B cell (primary cell): ENCODE measurements around the gene PITPNM1. TPM values are rescaled to one million over a fixed set of nuclear protein-coding genes. Genes with fewer than 3 reads are reported as not detected.
A peak's percentile ranks its signal among the peaks of the same experiment; 100 is the strongest.

Experiments used
- ATAC-seq: fragments of 200-7000 bp; cut with Tn5 transposase; one replicate; pipeline ENCODE4 v1.10.0; 2021; ENCODE audit warnings: low read depth, mild to moderate bottlenecking, moderate number of reproducible peaks, moderate library complexity
- CTCF ChIA-PET: fragments of 350-600 bp; sonication (Branson Sonifier 250); formaldehyde crosslinking; loops from one replicate; lab custom pipeline; 2021; ENCODE audit warnings: antibody characterized with exemption, inconsistent platforms; lab: Charles Lee
- POLR2A ChIA-PET: fragments of 350-600 bp; sonication (Branson Sonifier 250); formaldehyde crosslinking; loops from one replicate; lab custom pipeline; 2021; ENCODE audit warnings: antibody characterized with exemption; lab: Charles Lee
- DNase-seq: peaks from one replicate; pipeline ENCODE4 v3.0.0; 2013
- H2AFZ ChIP-seq: 2 replicates; pipeline ENCODE4 v1.6.1; 2012; ENCODE audit warnings: mild to moderate bottlenecking, low read depth, low read length; ENCODE audit not compliant: insufficient read depth, poor library complexity, severe bottlenecking
- H3K27ac ChIP-seq, 2 donors: 1 replicate in 1 of 2; 2 replicates in 1 of 2; pipeline ENCODE4 v1.5.1; 2012 to 2013; ENCODE audit warnings: low read length in 2 of 2, mild to moderate bottlenecking in 2 of 2, moderate library complexity in 1 of 2
- H3K27me3 ChIP-seq, 4 experiments: fragments of 200-600 bp in 1 of 4; sonication (generic) in 1 of 4; replicated peaks in 1 of 4; 1 replicate in 2 of 4; 2 replicates in 2 of 4; pipeline versions ENCODE4 v1.6.1 to v1.7.0; 2013 to 2016; ENCODE audit warnings: low read length in 3 of 4, mild to moderate bottlenecking in 2 of 4, mixed read lengths in 1 of 4, moderate library complexity in 1 of 4; ENCODE audit not compliant: insufficient read depth in 4 of 4, control insufficient read depth in 3 of 4; ENCODE audit errors: control extremely low read depth in 1 of 4
- H3K36me3 ChIP-seq, 2 experiments: replicated peaks in 1 of 2; 1 replicate in 1 of 2; 2 replicates in 1 of 2; pipeline versions ENCODE4 v1.6.1 to v1.7.1; 2013; ENCODE audit warnings: low read length in 1 of 2; ENCODE audit not compliant: insufficient read depth in 2 of 2, control insufficient read depth in 1 of 2; ENCODE audit errors: control extremely low read depth in 1 of 2, extremely low read depth in 1 of 2
- H3K4me1 ChIP-seq, 2 donors: fragments of 200-600 bp in 1 of 2; sonication (generic) in 1 of 2; 1 replicate in 1 of 2; 2 replicates in 1 of 2; pipeline versions ENCODE4 v1.5.1 to v1.6.1; 2013 to 2017; ENCODE audit warnings: low read length in 2 of 2; ENCODE audit not compliant: control insufficient read depth in 2 of 2, insufficient read depth in 2 of 2
- H3K4me2 ChIP-seq: replicated peaks from 2 replicates; pipeline ENCODE3; 2012; ENCODE audit warnings: mild to moderate bottlenecking, low read depth, low read length; ENCODE audit not compliant: poor library complexity, severe bottlenecking
- H3K4me3 ChIP-seq, 5 experiments: fragments of 200-600 bp in 1 of 5; sonication (generic) in 1 of 5; 1 replicate in 3 of 5; 2 replicates in 2 of 5; pipeline versions ENCODE4 v1.5.1 to v1.7.0; 2011 to 2016; ENCODE audit warnings: low read length in 4 of 5, mild to moderate bottlenecking in 4 of 5, low read depth in 2 of 5, control low read depth in 1 of 5, moderate library complexity in 1 of 5; ENCODE audit not compliant: insufficient read depth in 1 of 5; ENCODE audit errors: control extremely low read depth in 1 of 5, extremely low read depth in 1 of 5
- H3K79me2 ChIP-seq: fragments of 200-600 bp; sonication (generic); one replicate; pipeline ENCODE4 v1.6.0; 2016; ENCODE audit warnings: low read length; ENCODE audit not compliant: control insufficient read depth, insufficient read depth
- H3K9ac ChIP-seq: fragments of 200-600 bp; sonication (generic); 2 replicates; pipeline ENCODE4 v1.6.1; 2017; ENCODE audit warnings: mild to moderate bottlenecking, low read length, moderate library complexity
- H3K9me3 ChIP-seq, 3 donors: one replicate each; pipeline versions ENCODE4 v1.6.1 to v1.7.1; 2013; ENCODE audit warnings: low read length in 2 of 3; ENCODE audit not compliant: control insufficient read depth in 2 of 3, insufficient read depth in 1 of 3; ENCODE audit errors: control extremely low read depth in 1 of 3
- H4K20me1 ChIP-seq: 2 replicates; pipeline ENCODE4 v1.6.0; 2012; ENCODE audit warnings: mild to moderate bottlenecking, low read length; ENCODE audit not compliant: insufficient read depth, control insufficient read depth, poor library complexity, severe bottlenecking
- H3K27ac Mint-ChIP-seq: one replicate; pipeline ENCODE4 v1.8.0; 2021; ENCODE audit warnings: mixed read lengths
- H3K27me3 Mint-ChIP-seq: one replicate; pipeline ENCODE4 v1.8.0; 2021; ENCODE audit warnings: mixed read lengths
- H3K4me1 Mint-ChIP-seq: one replicate; pipeline ENCODE4 v1.8.0; 2021; ENCODE audit warnings: mixed read lengths
- H3K4me3 Mint-ChIP-seq: one replicate; pipeline ENCODE4 v1.8.0; 2021; ENCODE audit warnings: mixed read lengths
- H3K9me3 Mint-ChIP-seq: one replicate; pipeline ENCODE4 v1.8.0; 2022; ENCODE audit warnings: mixed read lengths; ENCODE audit not compliant: insufficient read depth
- CTCF ChIP-seq: fragments of 200-600 bp; IDR thresholded peaks from one replicate; pipeline ENCODE4 v1.8.0; 2022; ENCODE audit warnings: antibody characterized with exemption, mild to moderate bottlenecking
- EZH2 ChIP-seq: IDR thresholded peaks from 2 replicates; pipeline ENCODE4 v1.6.1; 2012; ENCODE audit warnings: borderline replicate concordance, low read depth, mild to moderate bottlenecking, moderate library complexity, low read length; ENCODE audit not compliant: insufficient read depth, poor library complexity, severe bottlenecking
- WGBS: methylation state at CpG from one replicate; pipeline ENCODE4 v1.1.5; 2013; ENCODE audit warnings: missing lambda C conversion rate; ENCODE audit not compliant: insufficient coverage; 5-methylcytosine and 5-hydroxymethylcytosine counted together
- intact Hi-C: fragments of 100-400 bp; cut with micrococcal nuclease; formaldehyde crosslinking; loops from one replicate; pipeline ENCODE4 v1.10.0; 2022
- polyA plus RNA-seq: library from polyadenylated mRNA; depleted of rRNA; stranded (reverse); fragments of >200 nt; gene quantifications from 2 replicates; pipeline ENCODE4 v1.2.3, GENCODE V29; 2012
- total RNA-seq, 2 donors: library from RNA; stranded (reverse); fragments of 120-200 nt in 1 of 2; gene quantifications; 1 replicate in 1 of 2; 2 replicates in 1 of 2; pipeline versions ENCODE4 v1.2.3 to v1.2.4, GENCODE V29; 2013 to 2022

PITPNM1 gene
- total and polyA plus RNA-seq, 2 donors (not counting 1 experiment from before 2014, with no cell fraction given): 152 to 166 TPM

GRCh38 chr11:67472882-67473281 lies 32.3 kb downstream of the PITPNM1 start:
- ChIA-PET POLR2A (interaction anchor here (0.6 to 10.4 kb wide), 3 partner anchors 24 to 71 kb away, joined by 3 to 215 read pairs (median 6); partner anchors contain the start of genes PPP1CA and PTPRCAP), CTCF (interaction anchor here (0.7 to 1.4 kb wide), 2 partner anchors 9 to 66 kb away, joined by 3 to 4 read pairs; no protein-coding TSS in a partner anchor)
- H3K4me2 ChIP-seq: no peak overlapping the region
- Mint-ChIP-seq H3K4me1 (peaks cover 19% of the 10 kb centered on the region), H3K27me3 (no peaks in the 10 kb centered on the region), H3K27ac (no peak overlapping the region), H3K4me3 (no peak overlapping the region), H3K9me3 (no peaks in the 10 kb centered on the region)
- peaks cover 9% of the 10 kb centered on the region for H4K20me1 ChIP-seq
- intact Hi-C loops: no loop called here
- TF ChIP-seq EZH2: no peak
- peaks cover 12 to 21% of the 10 kb centered on the region in 2 donors for H3K4me1 ChIP-seq
- ATAC-seq (no peak), DNase-seq (no peak)
- no peaks in the 10 kb centered on the region for H3K9me3 ChIP-seq
- no peak overlapping the region for H3K9ac ChIP-seq
- 91% methylated on average over 5 of the region's 7 CpGs for WGBS
- peaks cover 15% of the 10 kb centered on the region for H3K79me2 ChIP-seq
- H3K27ac ChIP-seq: no peak overlapping the region
- H2AFZ ChIP-seq: no peak overlapping the region
- no peaks in the 10 kb centered on the region for H3K27me3 ChIP-seq
- no peaks in the 10 kb centered on the region for H3K36me3 ChIP-seq
- H3K4me3 ChIP-seq: no peak overlapping the region

GRCh38 chr11:67470337-67471002 lies 34.7 kb downstream of the PITPNM1 start:
- peak overlapping the region; percentile 60 for H3K4me3 Mint-ChIP-seq
- peak overlapping the region; percentile 56 for H3K27ac Mint-ChIP-seq
- peaks cover 36% of the 10 kb centered on the region for H3K4me1 Mint-ChIP-seq

More at GRCh38 chr11:67470337-67471002, 34.7 kb downstream of the PITPNM1 start:
- no peak for DNase-seq
- Histone ChIP-seq H3K27me3 (no peaks in the 10 kb centered on the region), H3K4me3 (no peak overlapping the region), H3K79me2 (peaks cover 32% of the 10 kb centered on the region), H3K4me1 (peaks cover 23 to 44% of the 10 kb centered on the region in 2 donors), H3K9ac (no peak overlapping the region), H2AFZ (no peak overlapping the region), H4K20me1 (peaks cover 10% of the 10 kb centered on the region), H3K27ac (no peak overlapping the region), H3K4me2 (no peak overlapping the region), H3K9me3 (no peaks in the 10 kb centered on the region), H3K36me3 (peaks cover 2 to 9% of the 10 kb centered on the region in 2 experiments)
- TF ChIP-seq CTCF (no peak), EZH2 (no peak)
- intact Hi-C loops: no loop called here
- WGBS: 84% methylated on average over 4 of the region's 8 CpGs
- POLR2A ChIA-PET: interaction anchor here (0.6 to 10.4 kb wide), 9 partner anchors 12 to 84 kb away, joined by 3 to 215 read pairs (median 12); partner anchors contain the start of genes AIP, CORO1B, PPP1CA and PTPRCAP
- Mint-ChIP-seq H3K27me3 (no peaks in the 10 kb centered on the region), H3K9me3 (no peaks in the 10 kb centered on the region)
- CTCF ChIA-PET: interaction anchor here (0.6 to 6.7 kb wide), 13 partner anchors 11 to 113 kb away, joined by 3 to 64 read pairs (median 3); partner anchors contain the start of genes PITPNM1, PPP1CA, PTPRCAP and RAD9A
- no peak for ATAC-seq
